ENCODE data around the gene SCNN1A. TPM values are rescaled to one million over a fixed set of nuclear protein-coding genes. Genes with fewer than 3 reads are reported as not detected.
"Not testable (repeated sequence)": the region's sequence is repeated elsewhere in the genome, so short reads cannot be mapped to it uniquely, and the experiment has no call there.

SCNN1A gene
- total and polyA plus RNA-seq, 5 experiments from 2014 or later, result 0.06 to 4.7 (median 0.65) TPM

DNA sequence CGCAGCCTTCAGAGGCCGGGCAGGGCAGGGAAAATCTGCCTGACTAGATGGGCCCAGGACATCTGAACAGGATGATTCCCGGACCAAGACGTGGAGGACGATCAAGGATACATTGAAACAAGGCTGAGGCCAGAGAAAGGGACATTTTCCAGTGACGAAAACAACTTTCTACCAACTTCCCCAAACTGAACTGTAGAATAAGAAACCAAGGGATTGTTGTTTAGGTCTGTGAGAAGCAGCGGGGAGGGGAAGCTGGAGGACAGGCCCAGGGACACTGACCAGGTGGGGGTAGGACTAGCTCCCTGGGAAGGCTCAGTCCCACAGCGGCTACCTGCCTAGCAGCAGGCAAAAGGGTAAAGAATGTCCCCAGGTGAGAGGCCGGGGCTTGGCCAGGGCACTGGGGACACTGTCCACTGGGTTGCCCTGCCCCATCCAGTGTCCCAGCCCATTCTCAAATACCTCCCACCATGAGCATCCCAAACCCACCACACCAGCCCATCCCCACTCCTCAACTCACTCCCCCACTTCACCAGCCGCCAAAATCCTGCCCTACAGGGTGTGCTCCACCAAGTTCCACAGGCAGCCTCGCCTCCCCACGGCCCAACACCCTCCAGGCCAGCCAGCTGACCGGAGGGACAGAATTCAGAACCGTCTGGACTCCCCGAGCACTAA lies 34.5 kb downstream of the SCNN1A start:
- peaks cover 0 to 2% (median 0%) of the 10 kb centered on the region in 3 donors for H3K36me3 Mint-ChIP-seq
- H3K9me3 Mint-ChIP-seq, result no peaks in the 10 kb centered on the region
- peaks cover 26 to 47% (median 42%) of the 10 kb centered on the region in 4 donors for H3K4me1 Mint-ChIP-seq
- no peak overlapping the region for H3K27ac Mint-ChIP-seq
- no peak for ATAC-seq
- H3K27me3 Mint-ChIP-seq, result peaks cover 0 to 3% (median 0%) of the 10 kb centered on the region in 5 donors
- no peak for DNase-seq
- POLR2A ChIA-PET, result interaction anchor here (0.6 to 17.3 kb wide), 12 partner anchors 8 to 130 kb away, joined by 3 to 358 read pairs (median 5); partner anchors contain the start of genes CD27 and VAMP1
- H3K4me3 Mint-ChIP-seq, result no peak overlapping the region

DNA sequence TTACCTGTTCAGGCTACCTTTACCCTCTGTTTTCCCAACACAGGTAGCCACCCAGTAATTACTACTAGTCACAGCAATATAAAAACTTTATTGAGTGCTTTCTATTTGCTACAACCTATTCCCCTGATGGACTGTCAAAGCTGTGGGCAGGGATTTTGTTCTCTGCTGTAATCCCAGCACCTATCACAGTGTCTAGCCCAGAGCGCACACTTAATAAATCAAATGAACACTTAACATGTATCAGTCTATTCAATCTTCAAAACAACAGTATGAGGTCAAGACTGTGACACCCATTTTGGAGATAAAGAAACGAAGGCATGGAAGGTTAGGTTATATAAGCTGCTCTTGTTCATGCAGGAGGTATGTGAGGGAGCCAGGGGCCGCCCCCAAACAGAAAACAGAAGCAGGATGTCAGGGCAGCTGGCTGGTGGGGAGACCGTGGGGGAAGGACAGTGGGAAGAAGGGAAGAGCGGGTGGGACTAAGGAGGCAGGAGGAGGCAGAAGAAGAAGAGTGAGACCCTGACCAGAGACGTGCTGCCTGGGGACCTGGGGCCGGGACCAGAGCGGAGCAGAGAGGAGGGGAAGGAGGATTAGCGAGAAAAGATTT lies 35.2 kb downstream of the SCNN1A start:
- Mint-ChIP-seq H3K36me3 (peaks cover 0 to 6% (median 0%) of the 10 kb centered on the region in 3 donors), H3K9me3 (no peaks in the 10 kb centered on the region), H3K27me3 (peaks cover 0 to 1% (median 0%) of the 10 kb centered on the region in 5 donors), H3K4me1 (peaks cover 26 to 47% (median 42%) of the 10 kb centered on the region in 4 donors), H3K27ac (no peak overlapping the region), H3K4me3 (no peak overlapping the region)
- DNase-seq, result peak in 2 of 10 donors; percentile 44 to 47
- POLR2A ChIA-PET, result interaction anchor here (0.6 to 17.3 kb wide), 20 partner anchors 9 to 314 kb away, joined by 3 to 358 read pairs (median 5); partner anchors contain the start of genes CD27, MRPL51 and VAMP1
- ATAC-seq, result no peak

DNA sequence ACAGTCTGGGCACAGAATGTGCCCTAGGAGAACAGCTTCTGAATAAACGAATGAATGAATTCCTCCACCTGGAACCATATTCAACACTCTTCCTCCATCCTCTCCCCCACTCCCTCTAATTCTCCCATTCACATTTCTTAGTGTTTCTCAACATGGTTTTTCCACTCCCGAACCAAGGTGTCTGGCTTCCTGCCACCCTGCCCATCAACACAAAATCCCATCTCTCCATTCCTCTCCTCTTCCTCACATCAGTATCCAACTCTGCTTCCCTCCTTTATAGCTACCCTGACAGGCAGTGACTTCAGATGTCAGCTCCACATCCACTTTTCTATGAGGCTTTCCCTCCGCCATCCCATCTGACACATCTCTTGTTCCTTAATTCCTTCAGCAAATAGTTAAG lies 36.4 kb downstream of the SCNN1A start:
- ATAC-seq (no peak), DNase-seq (no peak)
- POLR2A ChIA-PET, result interaction anchor here (0.7 to 17.3 kb wide), 13 partner anchors 12 to 197 kb away, joined by 3 to 358 read pairs (median 5); partner anchors contain the start of genes CD27, MRPL51, TAPBPL and VAMP1
- H3K27ac Mint-ChIP-seq, result no peak overlapping the region
- H3K4me1 Mint-ChIP-seq, result peaks cover 32 to 53% (median 49%) of the 10 kb centered on the region in 4 donors
- no peaks in the 10 kb centered on the region for H3K27me3 Mint-ChIP-seq
- peaks cover 0 to 11% (median 1%) of the 10 kb centered on the region in 3 donors for H3K36me3 Mint-ChIP-seq
- H3K9me3 Mint-ChIP-seq, result no peaks in the 10 kb centered on the region
- H3K4me3 Mint-ChIP-seq, result no peak overlapping the region

DNA sequence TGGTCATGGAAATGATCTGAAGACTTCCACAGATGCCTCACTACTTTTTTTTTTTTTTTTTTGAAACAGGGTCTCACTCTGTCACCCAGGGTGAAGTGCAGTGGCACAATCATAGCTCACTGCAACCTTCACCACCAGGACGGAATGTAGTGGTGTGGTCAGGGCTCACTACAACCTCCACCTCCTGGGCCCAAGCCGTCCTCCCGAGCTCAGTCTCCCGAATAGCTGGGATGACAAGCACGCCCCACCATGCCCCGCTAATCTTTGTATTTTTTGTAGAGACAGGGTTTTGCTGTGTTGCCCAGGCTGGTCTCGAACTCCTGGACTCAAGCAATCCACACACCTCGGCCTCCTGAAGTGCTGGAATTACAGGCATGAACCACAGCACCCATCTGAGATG lies 36.8 kb downstream of the SCNN1A start:
- H3K27me3 Mint-ChIP-seq, ATAC-seq, DNase-seq, H3K9me3 Mint-ChIP-seq, H3K4me3 Mint-ChIP-seq, H3K27ac Mint-ChIP-seq: not testable (repeated sequence)
- POLR2A ChIA-PET, result interaction anchor here (0.8 to 17.3 kb wide), 11 partner anchors 8 to 197 kb away, joined by 3 to 358 read pairs (median 9); partner anchors contain the start of genes MRPL51, TAPBPL and VAMP1
- peaks cover 0 to 15% (median 5%) of the 10 kb centered on the region in 3 donors for H3K36me3 Mint-ChIP-seq
- peaks cover 34 to 53% (median 49%) of the 10 kb centered on the region in 4 donors for H3K4me1 Mint-ChIP-seq

DNA sequence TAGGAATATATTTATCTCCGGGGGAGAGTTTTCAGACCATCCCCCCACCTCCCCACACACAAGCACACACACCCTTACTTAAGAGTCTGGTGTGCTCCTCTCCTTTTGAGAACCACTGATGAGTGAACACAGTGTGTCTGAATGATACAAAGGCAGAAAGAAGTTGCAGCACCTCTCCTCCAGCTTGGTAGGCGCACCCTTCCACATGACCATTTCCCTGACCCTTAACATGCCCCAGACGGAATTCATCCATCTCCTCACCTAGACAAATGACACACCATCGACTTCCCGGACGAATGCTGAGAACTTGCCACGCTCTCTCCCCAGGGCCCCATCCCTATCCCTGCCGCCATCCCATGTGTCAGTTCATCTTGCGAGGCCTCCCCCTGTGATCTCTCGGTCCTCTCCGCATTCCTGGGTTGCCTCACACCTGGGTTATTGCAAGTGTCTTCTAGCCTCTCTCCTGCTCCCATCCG lies 37.4 kb downstream of the SCNN1A start:
- Mint-ChIP-seq H3K9me3 (no peaks in the 10 kb centered on the region), H3K27me3 (no peaks in the 10 kb centered on the region), H3K36me3 (peaks cover 0 to 20% (median 8%) of the 10 kb centered on the region in 3 donors), H3K4me3 (no peak overlapping the region), H3K27ac (no peak overlapping the region), H3K4me1 (peaks cover 36 to 53% (median 49%) of the 10 kb centered on the region in 4 donors)
- DNase-seq (peak in 1 of 10 donors; percentile 41), ATAC-seq (no peak)
- POLR2A ChIA-PET, result interaction anchor here (0.8 to 17.3 kb wide), 7 partner anchors 8 to 155 kb away, joined by 5 to 358 read pairs (median 31); partner anchors contain the start of gene MRPL51

DNA sequence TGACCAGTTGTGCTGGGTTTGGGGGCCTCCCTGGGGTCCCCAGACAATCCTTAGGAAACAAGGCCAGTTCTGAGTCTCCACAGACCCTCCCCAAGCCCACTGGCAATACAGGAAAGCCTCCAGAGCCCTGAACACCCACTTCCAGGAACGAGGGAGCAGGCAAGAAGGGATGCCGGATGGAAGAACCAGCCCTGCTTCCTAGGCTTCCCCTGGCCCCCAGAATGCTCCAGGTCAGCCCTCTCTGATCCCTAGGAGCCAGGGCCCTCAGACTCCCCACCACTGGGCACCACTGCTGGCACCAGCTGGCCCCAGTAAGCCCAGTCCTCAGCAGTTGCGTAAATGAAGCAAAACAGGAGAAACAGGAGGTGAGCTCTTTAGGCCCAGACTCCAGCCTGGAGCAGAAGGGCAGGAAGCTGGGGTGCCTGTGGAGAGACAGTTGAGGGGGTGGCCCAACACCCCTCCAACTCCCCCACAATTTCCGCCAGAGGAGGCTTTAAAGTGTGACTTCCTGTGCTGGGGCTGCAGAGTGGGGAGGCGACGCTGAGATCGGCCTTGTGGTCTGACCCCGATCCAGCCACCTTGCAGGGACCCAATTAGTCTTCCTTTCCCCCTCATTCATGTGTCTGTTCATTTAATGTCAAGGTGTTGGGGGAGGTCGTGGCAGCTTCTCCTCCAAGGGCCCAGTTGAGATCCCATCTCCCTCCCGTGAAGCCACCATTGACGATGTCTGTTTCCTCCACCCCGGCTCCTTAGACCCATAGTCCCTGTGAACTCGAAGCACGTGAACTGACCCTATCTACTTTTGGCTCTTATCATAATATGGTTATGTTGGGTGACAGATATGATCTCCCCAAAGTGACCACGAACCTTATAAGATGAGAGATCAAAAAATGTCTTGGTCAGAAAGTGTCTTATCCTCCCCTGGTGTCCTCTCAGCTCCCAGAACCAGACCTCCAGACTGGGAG lies 38.2 kb downstream of the SCNN1A start:
- Mint-ChIP-seq H3K4me1 (peaks cover 37 to 53% (median 49%) of the 10 kb centered on the region in 4 donors), H3K27me3 (no peaks in the 10 kb centered on the region), H3K36me3 (peaks cover 0 to 28% (median 11%) of the 10 kb centered on the region in 3 donors), H3K4me3 (no peak overlapping the region), H3K9me3 (no peaks in the 10 kb centered on the region), H3K27ac (no peak overlapping the region)
- ATAC-seq (peak; percentile 36 to 54), DNase-seq (peak; percentile 40 to 79 (median 64))
- POLR2A ChIA-PET, result interaction anchor here (0.6 to 17.3 kb wide), 18 partner anchors 9 to 352 kb away, joined by 3 to 358 read pairs (median 17); partner anchors contain the start of genes CD27, MRPL51, TAPBPL and VAMP1

DNA sequence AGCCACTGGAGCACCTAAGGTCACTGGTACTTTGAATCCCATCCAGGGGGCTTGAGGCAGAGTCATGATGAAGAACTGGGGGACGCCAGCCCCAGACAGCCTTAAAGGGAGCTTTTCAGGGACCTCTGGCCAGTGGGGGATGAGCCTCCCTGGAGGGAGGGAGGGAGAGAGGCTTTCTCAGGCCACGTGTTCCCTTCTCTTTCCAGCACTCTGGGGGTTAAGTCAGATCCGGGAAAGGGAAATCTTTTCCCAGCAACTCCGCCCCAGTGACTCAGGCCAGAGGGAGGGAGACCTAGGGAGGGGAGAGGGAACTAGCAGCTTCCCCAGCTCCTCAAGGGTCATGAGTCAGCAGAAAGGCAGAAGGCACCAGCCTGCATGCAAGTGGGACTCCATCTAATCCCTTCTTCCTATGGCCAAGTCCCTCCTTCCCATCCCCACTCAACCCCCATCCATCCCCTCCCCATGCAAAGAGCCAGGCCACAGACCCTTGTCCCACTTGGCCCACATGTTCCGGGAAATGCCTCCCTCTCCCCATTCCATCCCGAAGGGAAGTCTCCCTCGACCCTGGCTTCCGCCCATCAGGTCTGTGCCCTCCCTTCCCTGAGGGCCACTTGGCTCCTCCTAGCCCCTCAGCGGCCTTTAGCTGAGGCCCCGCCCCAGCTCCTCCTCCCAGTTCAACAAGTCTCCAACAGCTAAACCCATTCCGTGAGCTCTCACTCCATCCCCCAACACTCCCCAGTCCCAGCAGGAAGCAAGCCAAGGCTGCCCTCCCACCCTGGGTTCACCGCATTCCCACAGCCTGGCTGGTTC lies 39.1 kb downstream of the SCNN1A start:
- POLR2A ChIA-PET, result interaction anchor here (0.6 to 17.3 kb wide), 21 partner anchors 10 to 353 kb away, joined by 3 to 358 read pairs (median 8); partner anchors contain the start of genes CD27, MRPL51, TAPBPL and VAMP1
- peak; percentile 18 to 21 for ATAC-seq
- Mint-ChIP-seq H3K27me3 (peaks cover 0 to 2% (median 0%) of the 10 kb centered on the region in 5 donors), H3K4me1 (peaks cover 35 to 52% (median 48%) of the 10 kb centered on the region in 4 donors), H3K36me3 (peaks cover 0 to 37% (median 14%) of the 10 kb centered on the region in 3 donors), H3K9me3 (no peaks in the 10 kb centered on the region), H3K27ac (peak overlapping the region in 1 of 10 donors; percentile 81), H3K4me3 (no peak overlapping the region)
- DNase-seq, result peak in 6 of 10 donors; percentile 19 to 46 (median 33)

DNA sequence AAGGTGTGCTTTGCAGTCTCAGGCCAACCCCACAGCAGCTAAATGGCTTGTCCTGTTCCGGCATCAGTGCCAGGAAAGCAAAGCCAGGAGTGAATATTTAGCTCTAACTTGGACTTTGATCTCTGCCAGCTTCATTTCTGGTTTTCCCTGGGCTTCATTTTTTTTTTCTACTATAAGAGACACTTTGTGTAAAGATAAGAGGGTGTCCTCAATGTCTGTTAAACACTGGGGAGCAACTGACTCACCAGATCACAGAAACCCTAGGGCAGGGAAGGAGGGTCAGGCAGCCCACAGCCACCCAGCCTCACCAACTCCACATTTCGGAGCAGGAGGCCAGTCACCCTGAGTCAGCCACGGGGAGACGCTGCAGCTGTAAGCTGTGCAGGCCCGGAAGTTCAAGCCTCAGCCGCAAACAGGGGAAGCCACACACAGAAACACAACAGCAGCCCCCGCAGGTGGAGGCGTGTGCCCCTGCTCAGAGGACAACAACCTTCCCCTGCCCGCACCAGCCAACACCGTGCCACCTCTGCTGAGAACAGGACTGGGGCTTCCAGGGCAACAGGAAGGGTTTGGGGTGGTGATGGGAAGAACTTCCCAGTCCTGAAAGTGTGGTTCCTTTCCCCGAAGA lies 39.8 kb downstream of the SCNN1A start:
- H3K27me3 Mint-ChIP-seq, result peaks cover 0 to 3% (median 0%) of the 10 kb centered on the region in 5 donors
- POLR2A ChIA-PET, result interaction anchor here (0.8 to 17.3 kb wide), 23 partner anchors 9 to 270 kb away, joined by 3 to 358 read pairs (median 12); partner anchors contain the start of genes CD27, GAPDH, LTBR and MRPL51
- peaks cover 0 to 42% (median 19%) of the 10 kb centered on the region in 3 donors for H3K36me3 Mint-ChIP-seq
- H3K4me1 Mint-ChIP-seq, result peaks cover 36 to 59% (median 52%) of the 10 kb centered on the region in 4 donors
- peak overlapping the region in 1 of 10 donors; percentile 81 for H3K27ac Mint-ChIP-seq
- peak; percentile 74 to 80 for ATAC-seq
- H3K9me3 Mint-ChIP-seq, result no peaks in the 10 kb centered on the region
- DNase-seq, result peak; percentile 64 to 93 (median 80)
- no peak overlapping the region for H3K4me3 Mint-ChIP-seq

DNA sequence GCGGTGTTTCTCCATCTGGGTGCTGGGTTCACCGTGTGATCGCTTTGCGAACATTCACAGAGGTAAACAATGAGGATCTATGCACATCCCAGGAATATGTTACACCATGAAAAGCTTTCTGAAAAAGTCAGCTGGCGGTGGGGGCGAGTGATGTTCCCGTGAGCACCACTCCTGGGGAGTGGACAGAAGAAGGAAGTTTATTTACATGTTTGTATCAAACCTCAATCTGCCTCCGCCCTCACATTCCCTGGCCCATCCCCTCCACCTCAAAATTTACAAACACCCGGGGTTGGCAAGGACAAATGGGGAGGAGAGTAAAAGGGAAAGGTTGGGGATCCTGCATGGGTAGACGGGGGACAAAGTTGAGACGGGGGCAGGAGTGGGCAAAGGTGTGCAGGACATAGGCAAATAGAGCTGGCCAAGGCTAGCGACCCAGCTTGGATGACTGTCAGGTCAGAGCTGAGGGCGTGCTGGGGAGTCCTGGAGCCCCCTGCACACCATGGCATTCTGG lies 40.4 kb downstream of the SCNN1A start:
- H3K4me1 Mint-ChIP-seq, result peaks cover 38 to 64% (median 55%) of the 10 kb centered on the region in 4 donors

DNA sequence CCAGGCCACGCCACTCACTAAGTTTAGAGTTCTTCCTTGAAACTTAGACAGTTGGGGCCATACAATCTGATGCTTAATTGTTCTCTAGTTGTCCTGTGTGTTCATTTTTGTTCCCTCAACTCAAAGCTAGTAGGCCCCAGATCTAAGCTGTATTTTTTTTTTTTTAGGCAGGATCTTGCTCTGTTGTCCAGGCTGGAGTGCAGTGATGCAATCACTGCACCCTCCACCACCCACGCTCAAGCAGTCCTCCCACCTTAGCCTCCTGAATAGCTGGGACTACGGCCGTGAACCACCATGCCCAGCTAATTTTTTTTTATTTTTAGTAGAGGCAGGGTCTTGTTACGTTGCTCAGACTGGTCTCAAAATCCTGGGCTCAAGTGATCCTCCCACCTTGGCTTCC lies 41.0 kb downstream of the SCNN1A start:
- Mint-ChIP-seq H3K9me3 (no peaks in the 10 kb centered on the region), H3K4me1 (peaks cover 38 to 68% (median 55%) of the 10 kb centered on the region in 4 donors), H3K36me3 (peaks cover 0 to 52% (median 21%) of the 10 kb centered on the region in 3 donors), H3K4me3 (peak overlapping the region in 6 of 10 donors; percentile 39 to 90 (median 75)), H3K27ac (peak overlapping the region in 3 of 10 donors; percentile 81 to 98 (median 93)), H3K27me3 (peaks cover 0 to 3% (median 0%) of the 10 kb centered on the region in 5 donors)
- POLR2A ChIA-PET, result interaction anchor here (0.8 to 17.3 kb wide), 16 partner anchors 9 to 223 kb away, joined by 3 to 358 read pairs (median 26); partner anchors contain the start of genes CD27, GAPDH, LTBR and TAPBPL
- no peak for ATAC-seq
- no peak for DNase-seq

More for the DNA sequence above, 40.4 kb downstream of the SCNN1A start:
- DNase-seq, result no peak
- Mint-ChIP-seq H3K4me3 (no peak overlapping the region), H3K9me3 (no peaks in the 10 kb centered on the region), H3K36me3 (peaks cover 0 to 48% (median 21%) of the 10 kb centered on the region in 3 donors), H3K27ac (peak overlapping the region in 1 of 10 donors; percentile 81), H3K27me3 (peaks cover 0 to 3% (median 0%) of the 10 kb centered on the region in 5 donors)
- no peak for ATAC-seq
- POLR2A ChIA-PET, result interaction anchor here (0.8 to 17.3 kb wide), 21 partner anchors 9 to 222 kb away, joined by 3 to 358 read pairs (median 13); partner anchors contain the start of genes CD27, GAPDH, LTBR and MRPL51
